Measurements from ENCODE around the gene ACAD10.
"Not testable (repeated sequence)": the region's sequence is repeated elsewhere in the genome, so short reads cannot be mapped to it uniquely, and the experiment has no call there.

ACAD10 gene

GRCh38 chr12:111687952-111688351 is 2.1 kb downstream of the ACAD10 start:
- DNase-seq: no peak

GRCh38 chr12:111691262-111691661 is 5.4 kb downstream of the ACAD10 start:
- no peak for DNase-seq

DNA sequence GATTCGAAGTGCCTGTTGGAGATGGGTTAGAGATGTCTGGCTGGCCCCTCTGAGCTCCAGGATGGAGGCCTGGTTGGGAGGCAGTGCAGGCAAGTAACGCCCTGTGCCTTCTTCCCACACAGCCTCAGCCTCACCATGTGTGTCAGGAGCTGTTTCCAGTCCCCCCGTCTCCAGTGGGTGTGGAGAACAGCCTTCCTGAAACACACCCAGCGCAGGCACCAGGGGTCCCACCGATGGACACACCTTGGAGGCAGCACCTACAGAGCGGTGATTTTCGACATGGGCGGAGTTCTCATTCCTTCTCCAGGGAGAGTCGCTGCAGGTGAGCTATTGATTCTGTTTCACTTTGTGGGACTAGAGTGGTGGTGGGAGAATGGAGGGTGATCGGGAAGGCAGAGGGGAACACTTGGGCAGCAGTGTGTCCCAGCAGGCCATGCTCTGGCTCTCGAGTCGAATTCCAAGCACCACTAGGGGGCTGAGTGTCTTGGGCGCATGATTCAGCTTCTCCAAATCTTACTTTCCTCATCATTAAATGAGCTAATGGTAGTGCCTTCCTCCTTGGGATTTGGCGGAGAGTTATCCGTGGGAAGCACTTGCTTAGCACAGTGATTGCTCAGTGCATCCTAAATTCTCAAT is 6.8 kb downstream of the ACAD10 start:
- no peak for DNase-seq

- DNase-seq: no peak
Observed at GRCh38 chr12:111693818-111694217, 8.0 kb downstream of the ACAD10 start.

DNA sequence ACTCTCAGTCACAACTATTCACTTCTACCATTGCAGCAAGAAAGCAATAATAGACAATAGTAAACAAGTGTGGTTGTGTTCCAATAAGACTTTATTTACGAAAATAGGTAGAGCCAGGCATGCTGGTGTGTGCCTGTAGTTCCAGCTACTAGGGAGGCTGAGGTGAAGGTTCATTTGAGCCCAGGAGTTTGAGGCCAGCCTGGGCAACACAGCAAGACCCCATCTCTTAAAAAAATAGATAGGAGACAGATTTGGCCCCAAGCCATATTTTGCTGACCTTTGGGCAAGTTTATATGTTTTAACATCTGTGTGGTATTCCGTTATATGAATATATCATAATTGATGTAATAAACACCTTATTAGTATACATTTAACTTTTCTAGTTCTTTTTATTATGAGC is 14.1 kb downstream of the ACAD10 start:
- DNase-seq: no peak

GRCh38 chr12:111705672-111706071 is 19.8 kb downstream of the ACAD10 start:
- no peak for DNase-seq

DNA sequence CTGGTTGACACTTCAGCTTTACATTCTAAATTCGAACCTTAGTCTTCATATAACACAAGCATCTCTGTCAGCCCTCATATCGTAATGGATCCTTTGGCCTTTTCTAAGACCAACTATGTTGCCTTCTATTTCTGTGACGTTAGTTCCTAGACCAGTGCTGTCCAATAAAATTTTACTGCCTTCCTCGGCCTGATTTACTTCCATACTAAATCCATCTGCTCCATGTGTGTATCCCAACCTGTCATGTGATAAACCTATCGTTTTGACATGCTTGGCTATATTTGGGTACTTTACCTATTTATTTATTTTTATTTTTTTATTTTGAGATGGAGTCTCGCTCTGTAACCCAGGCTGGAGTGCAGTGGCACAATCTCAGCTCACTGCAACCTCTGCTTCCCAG is 20.3 kb downstream of the ACAD10 start:
- no peak for DNase-seq

DNA sequence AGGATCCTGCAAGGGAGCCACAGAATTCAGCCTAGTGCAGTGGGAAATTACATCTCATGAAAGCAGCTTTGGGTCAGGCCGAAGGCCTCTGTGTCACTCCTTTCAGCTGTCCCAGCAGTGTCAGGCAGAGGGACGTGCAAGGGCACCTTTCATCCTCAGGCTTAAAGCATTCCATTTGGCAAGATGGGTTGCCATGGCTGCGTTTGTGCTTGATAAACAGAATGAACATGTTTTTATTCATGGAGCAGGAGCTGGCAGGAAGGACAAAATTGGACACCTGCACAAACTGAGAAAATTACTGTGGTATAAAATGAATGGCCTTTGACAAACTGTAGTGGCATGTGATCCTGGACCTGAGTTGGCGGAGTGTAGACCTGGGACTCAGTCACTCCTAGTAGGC is 29.4 kb downstream of the ACAD10 start:
- DNase-seq: no peak

DNA sequence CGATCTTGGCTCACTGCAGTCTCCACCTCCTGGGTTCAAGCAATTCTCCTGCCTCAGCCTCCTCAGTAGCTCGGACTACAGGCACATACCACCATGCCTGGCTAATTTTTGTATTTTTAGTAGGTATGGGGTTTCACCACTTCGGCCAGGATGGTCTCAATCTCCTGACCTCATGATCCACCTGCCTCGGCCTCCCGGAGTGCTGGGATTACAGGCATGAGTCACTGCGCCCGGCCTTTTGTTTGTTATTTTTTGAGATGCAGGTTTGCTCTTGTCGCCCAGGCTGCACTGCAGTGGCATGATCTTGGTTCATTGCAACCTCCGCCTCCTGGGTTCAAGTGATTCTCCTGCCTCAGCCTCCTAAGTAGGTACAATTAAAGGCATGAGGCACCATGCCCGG is 33.5 kb downstream of the ACAD10 start:
- DNase-seq: not testable (repeated sequence)

DNA sequence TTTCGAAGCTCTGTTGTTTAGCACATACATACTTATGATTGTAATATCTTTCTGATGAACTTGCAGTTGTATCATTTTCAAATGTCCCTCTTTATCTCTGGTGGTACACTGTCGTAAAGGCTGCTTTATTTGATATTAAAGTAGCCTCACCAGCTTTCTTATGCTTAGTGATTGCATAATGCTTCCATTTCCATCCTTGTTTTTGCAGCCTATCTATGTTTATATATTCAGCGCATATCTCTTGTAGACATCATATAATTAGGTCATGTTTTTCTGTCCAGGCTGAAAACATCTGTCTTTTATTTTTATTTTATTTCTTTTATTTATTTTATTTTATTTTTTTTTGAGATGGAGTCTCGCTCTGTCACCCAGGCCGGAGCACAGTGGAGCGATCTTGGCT is 34.6 kb downstream of the ACAD10 start:
- no peak for DNase-seq

DNA sequence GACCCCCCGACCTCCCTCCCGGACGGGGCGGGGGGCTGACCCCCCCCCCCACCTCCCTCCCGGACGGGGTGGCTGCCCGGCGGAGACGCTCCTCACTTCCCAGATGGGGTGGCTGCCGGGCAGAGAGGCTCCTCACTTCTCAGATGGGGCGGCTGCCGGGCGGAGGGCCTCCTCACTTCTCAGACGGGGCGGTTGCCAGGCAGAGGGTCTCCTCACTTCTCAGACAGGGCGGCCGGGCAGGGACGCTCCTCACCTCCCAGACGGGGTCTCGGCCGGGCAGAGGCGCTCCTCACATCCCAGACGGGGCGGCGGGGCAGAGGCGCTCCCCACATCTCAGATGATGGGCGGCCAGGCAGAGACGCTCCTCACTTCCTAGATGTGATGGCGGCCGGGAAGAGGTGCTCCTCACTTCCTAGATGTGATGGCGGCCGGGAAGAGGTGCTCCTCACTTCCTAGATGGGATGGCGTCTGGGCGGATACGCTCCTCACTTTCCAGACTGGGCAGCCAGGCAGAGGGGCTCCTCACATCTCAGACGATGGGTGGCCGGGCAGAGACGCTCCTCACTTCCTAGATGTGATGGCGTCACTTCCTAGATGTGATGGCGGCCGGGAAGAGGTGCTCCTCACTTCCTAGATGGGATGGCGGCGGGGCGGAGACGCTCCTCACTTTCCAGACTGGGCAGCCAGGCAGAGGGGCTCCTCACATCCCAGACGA is 38.0 kb downstream of the ACAD10 start:
- DNase-seq: not testable (repeated sequence)

GRCh38 chr12:111728795-111729194 is 42.9 kb downstream of the ACAD10 start:
- no peak for DNase-seq

GRCh38 chr12:111730420-111730819 is 44.6 kb downstream of the ACAD10 start:
- no peak for DNase-seq

- DNase-seq: no peak
Observed at GRCh38 chr12:111732786-111733185, 46.9 kb downstream of the ACAD10 start.

GRCh38 chr12:111733340-111733915 is 47.6 kb downstream of the ACAD10 start:
- no peak for DNase-seq

GRCh38 chr12:111739524-111739923 is 53.7 kb downstream of the ACAD10 start:
- DNase-seq: not testable (repeated sequence)

DNA sequence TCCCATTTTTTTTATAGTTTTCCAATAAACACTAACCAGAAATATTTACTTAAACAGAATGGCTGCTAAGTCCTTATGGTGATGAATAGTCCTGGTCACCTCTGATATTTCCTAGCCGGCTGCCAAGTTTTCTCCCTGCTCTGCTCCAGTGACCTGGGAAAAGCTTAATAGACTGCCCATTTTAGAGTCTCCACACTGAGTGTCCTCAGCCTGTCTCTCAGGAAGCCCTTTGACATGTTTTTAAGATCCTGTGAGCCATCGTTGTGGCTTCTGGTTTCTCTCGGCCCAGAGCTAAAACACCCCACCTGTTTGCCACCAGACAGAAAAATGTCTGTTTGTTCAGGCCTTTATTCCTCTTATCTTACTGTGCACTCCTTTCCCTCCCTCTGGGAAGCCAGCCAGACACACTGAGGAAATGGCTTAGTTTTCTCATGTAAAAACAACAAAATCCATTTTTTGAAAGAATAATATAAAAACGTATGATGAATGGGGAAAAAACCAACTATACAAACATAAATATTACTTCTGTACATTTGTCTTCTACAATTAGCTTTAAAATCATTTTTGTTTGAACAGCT is 55.5 kb downstream of the ACAD10 start:
- DNase-seq: no peak

GRCh38 chr12:111745211-111745610 is 59.4 kb downstream of the ACAD10 start:
- DNase-seq: no peak

DNA sequence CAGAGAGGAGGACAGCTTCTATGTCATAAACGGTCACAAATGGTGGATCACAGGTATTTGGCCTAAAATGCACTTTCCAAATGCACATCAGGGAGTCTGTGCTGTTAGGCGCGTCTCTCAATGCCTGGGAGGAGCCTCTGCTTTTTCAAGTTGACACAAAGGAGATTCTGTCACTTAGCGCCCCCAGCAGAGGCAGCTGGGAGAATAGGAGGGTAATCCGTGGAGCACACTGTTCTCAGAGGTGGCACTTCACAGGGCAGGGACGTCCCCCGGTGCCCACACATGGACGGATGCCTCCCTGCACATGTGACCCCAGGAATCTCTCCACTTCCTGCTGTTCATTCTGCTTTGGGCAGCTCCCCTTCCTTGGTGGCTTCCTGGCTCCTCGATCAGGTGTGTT is 61.5 kb downstream of the ACAD10 start:
- DNase-seq: no peak

- DNase-seq: no peak
Observed at GRCh38 chr12:111748151-111748672, 62.4 kb downstream of the ACAD10 start.

GRCh38 chr12:111748867-111749266 is 63.0 kb downstream of the ACAD10 start:
- DNase-seq: no peak

DNA sequence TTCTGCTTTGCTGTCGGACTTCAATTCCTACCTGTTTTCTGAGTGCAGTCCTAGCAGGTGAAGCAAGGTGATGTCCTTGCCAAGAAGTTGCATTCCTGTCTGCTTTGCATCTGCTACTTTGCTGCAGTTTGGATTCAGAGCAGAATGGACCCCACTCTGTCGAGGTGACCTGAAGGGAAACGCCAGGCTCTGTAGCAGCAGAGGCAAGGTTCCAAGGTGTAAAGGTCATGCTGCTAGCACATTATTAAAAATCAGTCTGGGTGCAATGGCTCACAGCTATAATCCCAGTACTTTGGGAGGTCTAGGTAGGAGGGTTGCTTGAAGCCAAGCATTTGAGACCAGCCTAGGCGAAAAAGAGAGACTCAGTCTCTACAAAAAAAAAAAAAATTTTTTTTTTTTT is 63.5 kb downstream of the ACAD10 start:
- no peak for DNase-seq

DNA sequence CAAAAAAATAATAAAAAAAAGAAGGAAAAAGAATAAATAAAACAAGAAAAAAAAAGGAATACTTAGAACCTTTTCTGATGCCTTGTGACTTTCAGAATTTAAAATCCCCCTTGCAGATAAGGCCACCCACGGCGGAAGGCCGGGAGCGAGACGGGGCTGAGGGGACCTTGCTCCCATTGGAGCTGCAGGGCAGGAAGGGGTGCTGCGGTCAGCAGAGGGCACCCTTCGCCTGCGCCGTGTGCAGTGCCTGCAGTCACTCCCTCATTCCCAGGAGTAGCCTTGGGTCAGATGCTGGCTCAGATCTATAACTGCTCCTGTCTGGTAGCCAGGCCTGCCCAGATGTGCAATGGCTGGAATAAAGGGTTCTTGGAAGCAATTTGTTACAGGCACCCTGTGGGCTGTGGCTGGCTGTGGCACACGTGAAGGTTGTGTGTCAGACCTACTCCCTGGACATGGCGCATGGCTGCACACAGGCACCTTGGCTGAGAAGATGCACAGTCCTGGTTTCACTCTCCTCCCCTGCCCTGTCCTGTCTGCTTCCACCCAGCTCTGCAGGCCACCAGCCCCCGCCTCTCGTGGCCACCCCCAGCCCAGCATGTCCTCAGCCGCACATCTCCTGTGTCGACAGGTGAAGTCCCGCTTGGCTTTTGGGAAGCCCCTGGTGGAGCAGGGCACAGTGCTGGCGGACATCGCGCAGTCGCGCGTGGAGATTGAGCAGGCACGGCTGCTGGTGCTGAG is 67.5 kb downstream of the ACAD10 start:
- no peak for DNase-seq

All from NCI-H1694 treated with DMSO at 0.1 percent for 48 hours (cell line).